Hepatocyte (in vitro differentiated cells): ENCODE measurements around the gene SORL1. TPM values are rescaled to one million over a fixed set of nuclear protein-coding genes. Genes with fewer than 3 reads are reported as not detected.
A peak's percentile ranks its signal among the peaks of the same experiment; 100 is the strongest.

ENCODE experiments used
- DNase-seq: peaks from one replicate; pipeline ENCODE4 v3.0.0-alpha.2; 2016; ENCODE audit warnings: low spot score
- H2AFZ ChIP-seq: fragments of 200-600 bp; sonication (generic); 2 replicates; pipeline ENCODE4 v1.6.0; 2016; ENCODE audit warnings: antibody characterized with exemption, mild to moderate bottlenecking
- H3K27ac ChIP-seq: fragments of 200-600 bp; sonication (generic); 2 replicates; pipeline ENCODE4 v1.5.1; 2016; ENCODE audit warnings: mild to moderate bottlenecking
- H3K27me3 ChIP-seq: fragments of 200-600 bp; sonication (generic); 2 replicates; pipeline ENCODE4 v1.6.1; 2016
- H3K36me3 ChIP-seq: fragments of 200-600 bp; sonication (generic); replicated peaks from 2 replicates; pipeline ENCODE4 v1.5.1; 2016; ENCODE audit warnings: low read depth; ENCODE audit not compliant: insufficient read depth
- H3K4me1 ChIP-seq: fragments of 200-600 bp; sonication (generic); 2 replicates; pipeline ENCODE4 v1.5.1; 2016; ENCODE audit warnings: mild to moderate bottlenecking, moderate library complexity; ENCODE audit not compliant: insufficient read depth
- H3K4me2 ChIP-seq: fragments of 200-600 bp; sonication (generic); 2 replicates; pipeline ENCODE4 v1.6.0; 2016
- H3K4me3 ChIP-seq: fragments of 200-600 bp; sonication (generic); 2 replicates; pipeline ENCODE4 v1.5.1; 2016; ENCODE audit warnings: mild to moderate bottlenecking
- H3K79me2 ChIP-seq: fragments of 200-600 bp; sonication (generic); 2 replicates; pipeline ENCODE4 v1.6.0; 2017; ENCODE audit warnings: mild to moderate bottlenecking
- H3K9me2 ChIP-seq: fragments of 200-600 bp; sonication (generic); replicated peaks from 2 replicates; pipeline ENCODE4 v1.6.0; 2017; ENCODE audit warnings: mild to moderate bottlenecking; ENCODE audit not compliant: insufficient read depth
- H3K9me3 ChIP-seq: fragments of 200-600 bp; sonication (generic); 2 replicates; pipeline ENCODE4 v1.5.1; 2016; ENCODE audit warnings: low read depth, mild to moderate bottlenecking
- H4K20me1 ChIP-seq: fragments of 200-600 bp; sonication (generic); 2 replicates; pipeline ENCODE4 v1.6.0; 2016; ENCODE audit warnings: mild to moderate bottlenecking; ENCODE audit not compliant: insufficient read depth, poor library complexity, severe bottlenecking
- CTCF ChIP-seq: fragments of 200-600 bp; sonication (generic); IDR thresholded peaks from 2 replicates; pipeline ENCODE4 v1.5.1; 2016; ENCODE audit warnings: antibody characterized with exemption, mild to moderate bottlenecking; ENCODE audit not compliant: poor library complexity
- EZH2 ChIP-seq: fragments of 200-600 bp; sonication (generic); IDR thresholded peaks from 2 replicates; pipeline ENCODE4 v1.6.1; 2016; ENCODE audit warnings: antibody characterized with exemption, mild to moderate bottlenecking, borderline replicate concordance
- EZH2phosphoT487 ChIP-seq: fragments of 200-600 bp; sonication (generic); IDR thresholded peaks from one replicate; pipeline ENCODE4 v1.6.1; 2018; ENCODE audit warnings: antibody characterized with exemption, mild to moderate bottlenecking, low read depth, moderate library complexity; ENCODE audit not compliant: unreplicated experiment, severe bottlenecking
- WGBS: methylation state at CpG from one replicate; pipeline ENCODE4 v1.1.6; 2016; ENCODE audit warnings: low lambda C conversion rate; ENCODE audit errors: missing lambda C conversion rate; 5-methylcytosine and 5-hydroxymethylcytosine counted together
- polyA plus RNA-seq: library from polyadenylated mRNA; unstranded; fragments of >200 nt; fragmentation: Nextera tagmentation; extraction: Ambion mirVana; gene quantifications from 2 replicates; pipeline ENCODE4 v1.2.1, GENCODE V29; 2016
- total RNA-seq: library from RNA; depleted of rRNA; stranded (reverse); fragments of >200 nt; gene quantifications from 2 replicates; pipeline ENCODE4 v1.2.3, GENCODE V29; 2014

The SORL1 gene
- total and polyA plus RNA-seq, 2 experiments from 2014 or later: 13.5 to 26.5 TPM

GRCh38 chr11:121595717-121596161 lies 143.6 kb downstream of the SORL1 start:
- no peaks in the 10 kb centered on the region for H3K36me3 ChIP-seq
- peak overlapping the region; percentile 53 for H3K27ac ChIP-seq
- peak; percentile 51 for DNase-seq

GRCh38 chr11:121596195-121597155 lies 144.4 kb downstream of the SORL1 start:
- Histone ChIP-seq H3K4me2 (no peak overlapping the region), H3K27ac (no peak overlapping the region)

More at GRCh38 chr11:121595717-121596161, 143.6 kb downstream of the SORL1 start:
- H3K4me1 ChIP-seq: no peaks in the 10 kb centered on the region
- no peaks in the 10 kb centered on the region for H3K9me2 ChIP-seq
- no peaks in the 10 kb centered on the region for H3K79me2 ChIP-seq
- H2AFZ ChIP-seq: no peak overlapping the region
- no peaks in the 10 kb centered on the region for H4K20me1 ChIP-seq
- H3K4me3 ChIP-seq: no peak overlapping the region
- TF ChIP-seq EZH2 (no peak), CTCF (no peak), EZH2phosphoT487 (no peak)
- H3K9me3 ChIP-seq: no peaks in the 10 kb centered on the region
- 60% methylated on average over 15 of the region's 15 CpGs for WGBS
- no peak overlapping the region for H3K4me2 ChIP-seq
- no peaks in the 10 kb centered on the region for H3K27me3 ChIP-seq

GRCh38 chr11:121603316-121603715 lies 151.2 kb downstream of the SORL1 start:
- no peak overlapping the region for H3K4me2 ChIP-seq
- no peaks in the 10 kb centered on the region for H3K27me3 ChIP-seq
- WGBS: 89% methylated on average over 2 of the region's 2 CpGs
- H4K20me1 ChIP-seq: no peaks in the 10 kb centered on the region
- TF ChIP-seq EZH2phosphoT487 (no peak), EZH2 (no peak), CTCF (no peak)
- H3K9me2 ChIP-seq: no peaks in the 10 kb centered on the region
- H3K27ac ChIP-seq: no peak overlapping the region
- H3K4me3 ChIP-seq: no peak overlapping the region
- no peaks in the 10 kb centered on the region for H3K4me1 ChIP-seq
- H3K9me3 ChIP-seq: no peaks in the 10 kb centered on the region
- no peak overlapping the region for H2AFZ ChIP-seq
- no peaks in the 10 kb centered on the region for H3K79me2 ChIP-seq
- DNase-seq: no peak
- no peaks in the 10 kb centered on the region for H3K36me3 ChIP-seq

More at GRCh38 chr11:121596195-121597155, 144.4 kb downstream of the SORL1 start:
- WGBS: 88% methylated on average over 19 of the region's 19 CpGs
- Histone ChIP-seq H3K27me3 (no peaks in the 10 kb centered on the region), H2AFZ (no peak overlapping the region), H3K4me3 (no peak overlapping the region), H3K9me3 (no peaks in the 10 kb centered on the region), H3K9me2 (no peaks in the 10 kb centered on the region), H3K79me2 (no peaks in the 10 kb centered on the region), H4K20me1 (no peaks in the 10 kb centered on the region), H3K4me1 (no peaks in the 10 kb centered on the region), H3K36me3 (no peaks in the 10 kb centered on the region)
- TF ChIP-seq EZH2 (no peak), CTCF (no peak)
- DNase-seq: no peak
